GM23248 (cell line): ENCODE data around the gene PALD1.

Experiments used
- EZH2 ChIP-seq: fragments of 200-600 bp; sonication (generic); IDR thresholded peaks from 2 replicates; pipeline ENCODE4 v1.6.1; 2018; ENCODE audit warnings: antibody characterized with exemption, mild to moderate bottlenecking; ENCODE audit not compliant: insufficient read depth, poor library complexity, severe bottlenecking
- EZH2phosphoT487 ChIP-seq: fragments of 200-600 bp; sonication (generic); IDR thresholded peaks from 2 replicates; pipeline ENCODE4 v1.6.1; 2018; ENCODE audit warnings: antibody characterized with exemption, moderate library complexity, mild to moderate bottlenecking, low read depth; ENCODE audit not compliant: insufficient read depth

DNA sequence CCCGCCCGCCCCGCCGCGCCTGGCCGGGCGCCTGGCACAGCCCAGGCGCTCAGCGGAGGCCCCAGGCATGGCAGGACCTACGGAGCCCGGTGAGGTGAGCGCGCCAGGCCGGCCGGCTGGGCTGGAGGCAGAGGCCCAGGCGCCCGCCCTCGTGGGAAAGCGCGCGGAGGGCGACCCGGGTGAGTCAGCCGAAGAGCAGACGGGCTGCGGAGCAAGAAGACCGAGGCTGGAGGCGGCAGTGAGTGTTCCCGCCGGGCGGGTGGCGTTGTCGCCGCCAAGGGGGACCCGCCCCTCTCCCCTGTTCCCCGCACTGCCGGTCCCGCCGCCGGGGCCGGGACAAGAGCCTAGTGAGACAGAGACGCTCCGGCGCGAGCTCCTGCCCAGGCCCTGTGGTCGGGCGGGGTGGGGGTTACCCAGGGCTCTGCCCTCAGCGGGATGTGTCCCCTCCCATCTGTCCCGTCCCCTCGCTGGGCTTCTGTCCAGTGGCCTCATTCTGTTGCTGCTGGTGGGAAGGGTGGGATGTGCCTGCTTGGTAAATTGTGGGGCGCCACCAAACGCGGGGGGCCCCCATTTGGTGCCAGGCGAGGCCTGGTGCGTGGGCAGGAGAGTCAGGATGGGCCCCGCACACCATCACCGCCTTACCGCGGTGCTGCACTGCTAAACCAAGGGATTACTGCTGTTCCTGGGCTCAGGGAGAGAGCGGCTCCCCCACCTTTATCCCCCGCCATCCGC, 20.1 kb upstream of the PALD1 start:
- TF ChIP-seq EZH2 (no peak), EZH2phosphoT487 (no peak)
